Measurements from ENCODE around the gene HES4. TPM values are rescaled to one million over a fixed set of nuclear protein-coding genes. Genes with fewer than 3 reads are reported as not detected.

HES4 gene
- total RNA-seq, 1 donor from 2014 or later, result 218 TPM

- peaks cover 12% of the 10 kb centered on the region for H3K27me3 Mint-ChIP-seq (ENCODE audit: unreplicated experiment)
- DNase-seq, result no peak
- peaks cover 5% of the 10 kb centered on the region for H3K9me3 Mint-ChIP-seq (ENCODE audit: unreplicated experiment)
- H3K27ac Mint-ChIP-seq (ENCODE audit: unreplicated experiment), result peak overlapping the region; percentile 17
- H3K4me1 Mint-ChIP-seq (ENCODE audit: low read depth, unreplicated experiment), result peaks cover 18% of the 10 kb centered on the region
- no peak overlapping the region for H3K4me3 Mint-ChIP-seq (ENCODE audit: unreplicated experiment)
- no peak for TF ChIP-seq CTCF (IDR thresholded peaks at IDR 0.05; ENCODE audit: partially characterized antibody, unreplicated experiment)
- no peaks in the 10 kb centered on the region for H3K36me3 Mint-ChIP-seq (ENCODE audit: unreplicated experiment)
These were observed 6.6 kb upstream of the HES4 start for GRCh38 chr1:1006305-1007159.

- Mint-ChIP-seq H3K27me3 (ENCODE audit: unreplicated experiment) (peaks cover 13% of the 10 kb centered on the region), H3K27ac (ENCODE audit: unreplicated experiment) (no peak overlapping the region), H3K4me3 (ENCODE audit: unreplicated experiment) (peak overlapping the region; percentile 58), H3K4me1 (ENCODE audit: low read depth, unreplicated experiment) (peaks cover 18% of the 10 kb centered on the region), H3K36me3 (ENCODE audit: unreplicated experiment) (no peaks in the 10 kb centered on the region), H3K9me3 (ENCODE audit: unreplicated experiment) (peaks cover 6% of the 10 kb centered on the region)
- no peak for DNase-seq
- TF ChIP-seq CTCF (IDR thresholded peaks at IDR 0.05; ENCODE audit: partially characterized antibody, unreplicated experiment), result no peak
These were observed 5.9 kb upstream of the HES4 start for GRCh38 chr1:1005774-1006304.

GRCh38 chr1:1004780-1005697 lies 5.1 kb upstream of the HES4 start:
- H3K27ac Mint-ChIP-seq (ENCODE audit: unreplicated experiment), result peak overlapping the region; percentile 82
- H3K36me3 Mint-ChIP-seq (ENCODE audit: unreplicated experiment), result no peaks in the 10 kb centered on the region
- TF ChIP-seq CTCF (IDR thresholded peaks at IDR 0.05; ENCODE audit: partially characterized antibody, unreplicated experiment), result no peak
- peaks cover 15% of the 10 kb centered on the region for H3K27me3 Mint-ChIP-seq (ENCODE audit: unreplicated experiment)
- H3K4me3 Mint-ChIP-seq (ENCODE audit: unreplicated experiment), result peak overlapping the region; percentile 83
- peak; percentile 65 for DNase-seq
- peaks cover 8% of the 10 kb centered on the region for H3K9me3 Mint-ChIP-seq (ENCODE audit: unreplicated experiment)
- H3K4me1 Mint-ChIP-seq (ENCODE audit: low read depth, unreplicated experiment), result peaks cover 18% of the 10 kb centered on the region

- Mint-ChIP-seq H3K4me1 (ENCODE audit: low read depth, unreplicated experiment) (peaks cover 18% of the 10 kb centered on the region), H3K4me3 (ENCODE audit: unreplicated experiment) (peak overlapping the region; percentile 83), H3K27me3 (ENCODE audit: unreplicated experiment) (peaks cover 15% of the 10 kb centered on the region), H3K36me3 (ENCODE audit: unreplicated experiment) (no peaks in the 10 kb centered on the region), H3K27ac (ENCODE audit: unreplicated experiment) (peak overlapping the region; percentile 82), H3K9me3 (ENCODE audit: unreplicated experiment) (peaks cover 8% of the 10 kb centered on the region)
- DNase-seq, result no peak
- no peak for TF ChIP-seq CTCF (IDR thresholded peaks at IDR 0.05; ENCODE audit: partially characterized antibody, unreplicated experiment)
These were observed 4.5 kb upstream of the HES4 start for GRCh38 chr1:1004420-1004779.

Data from glutamatergic neuron (in vitro differentiated cells).